SKM-1 treated with dmso at 0.1 percent for 144 hours (cell line): Measurements from ENCODE around the gene EME1.
"Not testable (repeated sequence)": the region's sequence is repeated elsewhere in the genome, so short reads cannot be mapped to it uniquely, and the experiment has no call there.

Experiments used
- DNase-seq: peaks from one replicate; lab custom pipeline; 2025; ENCODE audit not compliant: unreplicated experiment; lab: John Stamatoyannopoulos, UW

The EME1 gene

DNA sequence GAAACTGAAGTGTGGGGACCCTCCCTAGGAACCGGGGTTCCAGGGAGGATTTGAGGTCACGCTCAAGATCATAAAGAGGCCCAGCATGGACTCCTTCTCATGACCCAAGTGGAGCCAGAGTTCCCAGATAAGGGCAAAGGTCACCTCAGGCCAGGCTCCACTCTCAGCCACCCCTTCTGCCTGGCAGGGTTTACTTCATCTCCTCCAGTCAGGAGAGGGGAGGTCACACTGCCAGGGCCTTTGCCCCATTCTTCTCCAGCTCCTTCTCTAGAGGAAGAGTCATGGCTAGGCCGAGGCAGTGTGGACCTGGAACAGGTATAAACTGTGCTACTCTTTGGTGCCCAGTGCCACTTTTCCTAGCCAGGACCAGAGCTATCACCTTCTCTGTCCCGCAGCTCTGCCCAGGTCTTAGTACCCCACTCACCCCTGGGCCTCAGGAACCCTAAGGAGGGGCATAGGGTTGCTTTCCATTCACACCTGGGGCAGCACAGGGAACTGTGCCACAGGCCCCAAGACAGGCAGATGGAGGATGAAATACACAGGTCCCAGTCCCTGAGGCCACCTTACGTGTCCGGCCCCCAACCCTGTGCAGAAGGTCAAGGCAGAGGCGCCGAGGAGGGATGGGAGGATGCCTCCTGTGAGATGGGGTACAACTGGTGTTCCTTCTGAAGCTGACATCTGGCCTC lies 52.1 kb downstream of the EME1 start:
- DNase-seq = no peak

- no peak for DNase-seq
Observed at GRCh38 chr17:50425682-50426471, 52.8 kb downstream of the EME1 start, which contains the start of gene ACSF2. TSS of gene ACSF2 (plus strand) at chr17:50426218. CDS start at chr17:50426262, 44 bp downstream.

GRCh38 chr17:50426472-50426782 lies 53.4 kb downstream of the EME1 start:
- DNase-seq = no peak

GRCh38 chr17:50426814-50427787 lies 54.1 kb downstream of the EME1 start:
- DNase-seq = peak; percentile 24

GRCh38 chr17:50428126-50428525 lies 55.1 kb downstream of the EME1 start:
- DNase-seq = not testable (repeated sequence)

GRCh38 chr17:50428831-50429424 lies 55.9 kb downstream of the EME1 start:
- DNase-seq = no peak

DNA sequence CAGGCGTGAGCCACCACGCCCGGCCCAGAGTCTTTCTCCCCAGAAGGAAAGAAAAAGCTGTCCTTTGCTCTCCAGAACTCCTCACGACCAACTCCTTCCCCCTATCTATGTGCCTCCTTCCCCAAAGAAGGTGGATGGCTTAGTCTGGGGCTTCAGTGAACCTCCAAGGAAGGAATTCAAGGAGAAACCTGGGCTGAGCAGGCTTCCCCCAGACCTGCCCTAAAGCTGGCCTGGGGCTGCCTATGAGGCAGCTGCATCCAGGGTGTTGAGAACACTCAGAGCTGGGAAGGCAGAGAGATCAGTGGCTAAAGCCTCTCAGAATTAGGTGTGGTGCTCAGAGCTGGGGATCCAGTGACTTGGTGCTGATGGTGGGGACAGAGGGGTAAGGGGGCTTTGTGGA lies 56.8 kb downstream of the EME1 start:
- DNase-seq = no peak
